ENCODE data around the gene PXDN. TPM values are rescaled to one million over a fixed set of nuclear protein-coding genes. Genes with fewer than 3 reads are reported as not detected.

The PXDN gene
- total and polyA plus RNA-seq, 9 of the 15 experiments (the other 6 are each of a cell fraction or from before 2014, with no cell fraction given) = 0.49 TPM; not detected in 8

GRCh38 chr2:1696472-1696871 lies 47.8 kb downstream of the PXDN start:
- BruUV-seq (replicated peaks) = no TSS peak
- Histone ChIP-seq H3K79me2 (ENCODE audit: control insufficient read depth, insufficient read depth, low read length) (no peaks in the 10 kb centered on the region), H3K9ac (ENCODE audit: insufficient read depth in 1 of 2, low read depth in 2 of 2, low read length in 2 of 2) (no peak overlapping the region), H2AFZ (ENCODE audit: low read depth, low read length) (no peak overlapping the region), H3K9me1 (ENCODE audit: control insufficient read depth, insufficient read depth, low read length) (no peaks in the 10 kb centered on the region), H3K4me1 (replicated peaks in 1 of 2; ENCODE audit: control insufficient read depth in 2 of 2, insufficient read depth in 2 of 2, low read length in 2 of 2) (no peaks in the 10 kb centered on the region), H3K4me2 (ENCODE audit: insufficient read depth, low read length) (no peak overlapping the region), H3K36me3 (ENCODE audit: control insufficient read depth, insufficient read depth, low read length) (no peaks in the 10 kb centered on the region), H3K4me3 (no peak overlapping the region), H3K27me3 (ENCODE audit: control insufficient read depth in 2 of 2, insufficient read depth in 2 of 2, low read length in 2 of 2) (peaks cover 0 to 26% of the 10 kb centered on the region in 2 experiments; a peak in 3 of 5 replicates), H3K27ac (ENCODE audit: extremely low read depth, low read depth, low read length) (no peak overlapping the region), H3K9me3 (replicated peaks; ENCODE audit: control insufficient read depth, insufficient read depth, low read depth, low read length) (no peaks in the 10 kb centered on the region), H4K20me1 (replicated peaks; ENCODE audit: control insufficient read depth, insufficient read depth, low read length) (no peaks in the 10 kb centered on the region)
- in situ Hi-C loops (cut with MboI) = no loop called here
- POLR2A ChIA-PET = no interaction called here
- TF ChIP-seq ZBTB1 (CRISPR knock-in tag; IDR thresholded peaks at IDR 0.05; ENCODE audit: borderline replicate concordance, low read depth) (no peak), JUND (IDR thresholded peaks at IDR 0.05; ENCODE audit: borderline replicate concordance, low read depth, low read length) (no peak), JUND (tag; IDR thresholded peaks at IDR 0.05; ENCODE audit: borderline replicate concordance, low read depth, low read length) (no peak), MXD1 (CRISPR knock-in tag; IDR thresholded peaks at IDR 0.05; ENCODE audit: borderline replicate concordance, poor library complexity, severe bottlenecking) (no peak), ZNF830 (CRISPR knock-in tag; IDR thresholded peaks at IDR 0.05) (no peak), MEF2D (tag; conservative IDR thresholded peaks at IDR 0.05; ENCODE audit: low read depth) (no peak), ZNF23 (CRISPR knock-in tag; IDR thresholded peaks at IDR 0.05) (no peak), ATF4 (CRISPR knock-in tag; IDR thresholded peaks at IDR 0.05) (no peak), SOX6 (IDR thresholded peaks at IDR 0.05) (no peak), MEIS2 (IDR thresholded peaks at IDR 0.05; ENCODE audit: partially characterized antibody) (no peak), HMG20B (CRISPR knock-in tag; IDR thresholded peaks at IDR 0.05) (no peak), BDP1 (IDR thresholded peaks at IDR 0.05; ENCODE audit: insufficient read depth, insufficient read length) (no peak)
- TF ChIP-seq, protein P1, sequence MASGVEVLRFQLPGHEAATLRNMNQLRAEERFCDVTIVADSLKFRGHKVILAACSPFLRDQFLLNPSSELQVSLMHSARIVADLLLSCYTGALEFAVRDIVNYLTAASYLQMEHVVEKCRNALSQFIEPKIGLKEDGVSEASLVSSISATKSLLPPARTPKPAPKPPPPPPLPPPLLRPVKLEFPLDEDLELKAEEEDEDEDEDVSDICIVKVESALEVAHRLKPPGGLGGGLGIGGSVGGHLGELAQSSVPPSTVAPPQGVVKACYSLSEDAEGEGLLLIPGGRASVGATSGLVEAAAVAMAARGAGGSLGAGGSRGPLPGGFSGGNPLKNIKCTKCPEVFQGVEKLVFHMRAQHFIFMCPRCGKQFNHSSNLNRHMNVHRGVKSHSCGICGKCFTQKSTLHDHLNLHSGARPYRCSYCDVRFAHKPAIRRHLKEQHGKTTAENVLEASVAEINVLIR (CRISPR knock-in tag; IDR thresholded peaks at IDR 0.05) = no peak
- TF ChIP-seq, protein P2, sequence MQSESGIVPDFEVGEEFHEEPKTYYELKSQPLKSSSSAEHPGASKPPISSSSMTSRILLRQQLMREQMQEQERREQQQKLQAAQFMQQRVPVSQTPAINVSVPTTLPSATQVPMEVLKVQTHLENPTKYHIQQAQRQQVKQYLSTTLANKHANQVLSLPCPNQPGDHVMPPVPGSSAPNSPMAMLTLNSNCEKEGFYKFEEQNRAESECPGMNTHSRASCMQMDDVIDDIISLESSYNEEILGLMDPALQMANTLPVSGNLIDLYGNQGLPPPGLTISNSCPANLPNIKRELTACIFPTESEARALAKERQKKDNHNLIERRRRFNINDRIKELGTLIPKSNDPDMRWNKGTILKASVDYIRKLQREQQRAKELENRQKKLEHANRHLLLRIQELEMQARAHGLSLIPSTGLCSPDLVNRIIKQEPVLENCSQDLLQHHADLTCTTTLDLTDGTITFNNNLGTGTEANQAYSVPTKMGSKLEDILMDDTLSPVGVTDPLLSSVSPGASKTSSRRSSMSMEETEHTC (IDR thresholded peaks at IDR 0.05) = no peak
- TF ChIP-seq, protein P3, sequence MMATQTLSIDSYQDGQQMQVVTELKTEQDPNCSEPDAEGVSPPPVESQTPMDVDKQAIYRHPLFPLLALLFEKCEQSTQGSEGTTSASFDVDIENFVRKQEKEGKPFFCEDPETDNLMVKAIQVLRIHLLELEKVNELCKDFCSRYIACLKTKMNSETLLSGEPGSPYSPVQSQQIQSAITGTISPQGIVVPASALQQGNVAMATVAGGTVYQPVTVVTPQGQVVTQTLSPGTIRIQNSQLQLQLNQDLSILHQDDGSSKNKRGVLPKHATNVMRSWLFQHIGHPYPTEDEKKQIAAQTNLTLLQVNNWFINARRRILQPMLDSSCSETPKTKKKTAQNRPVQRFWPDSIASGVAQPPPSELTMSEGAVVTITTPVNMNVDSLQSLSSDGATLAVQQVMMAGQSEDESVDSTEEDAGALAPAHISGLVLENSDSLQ (IDR thresholded peaks at IDR 0.05) = no peak
- WGBS (ENCODE audit: insufficient coverage, low coverage, missing lambda C conversion rate) = 0% methylated on average over 3 of the region's 3 CpGs
- intact Hi-C loops (cut with micrococcal nuclease) = no loop called here
- FAIRE-seq (no peak), ATAC-seq (no peak), DNase-seq (ENCODE audit: extremely low read depth in 1 of 4, low spot score in 3 of 4) (no peak)
- CTCF ChIA-PET (ENCODE audit: low intra/inter-chr PET ratio) = no interaction called here

Data from K562 (cell line).